Progenitor cell of endocrine pancreas (in vitro differentiated cells): ENCODE measurements around the gene PDZRN4. TPM values are rescaled to one million over a fixed set of nuclear protein-coding genes. Genes with fewer than 3 reads are reported as not detected.

ENCODE experiments used
- DNase-seq: peaks from one replicate; pipeline ENCODE4 v3.0.0; 2021; ENCODE audit warnings: low spot score; ENCODE audit not compliant: unreplicated experiment
- H3K27ac Mint-ChIP-seq: 2 replicates; pipeline ENCODE4 v1.8.0; 2021; ENCODE audit warnings: mild to moderate bottlenecking, moderate library complexity, mixed read lengths
- H3K27me3 Mint-ChIP-seq: 2 replicates; pipeline ENCODE4 v1.8.0; 2021; ENCODE audit warnings: mixed read lengths
- H3K36me3 Mint-ChIP-seq: 2 replicates; pipeline ENCODE4 v1.8.0; 2022; ENCODE audit warnings: mixed read lengths; ENCODE audit not compliant: insufficient read depth
- H3K4me1 Mint-ChIP-seq: 2 replicates; pipeline ENCODE4 v1.8.0; 2021; ENCODE audit warnings: low read depth, mixed read lengths
- H3K4me3 Mint-ChIP-seq: 2 replicates; pipeline ENCODE4 v1.8.0; 2021; ENCODE audit warnings: low read depth, mild to moderate bottlenecking, moderate library complexity, mixed read lengths
- H3K9me3 Mint-ChIP-seq: 2 replicates; pipeline ENCODE4 v1.8.0; 2021; ENCODE audit warnings: low read depth, mixed read lengths
- CTCF ChIP-seq: fragments of 200-600 bp; sonication (generic); IDR thresholded peaks from one replicate; pipeline ENCODE4 v1.5.0; 2021; ENCODE audit warnings: antibody characterized with exemption, mild to moderate bottlenecking; ENCODE audit not compliant: unreplicated experiment
- total RNA-seq: library from RNA; stranded (reverse); gene quantifications from 2 replicates; pipeline ENCODE4 v1.2.1, GENCODE V29; 2021

Gene PDZRN4
- total RNA-seq, 1 donor from 2014 or later = 0.12 TPM

- Mint-ChIP-seq H3K9me3 (no peaks in the 10 kb centered on the region), H3K27ac (no peak overlapping the region), H3K4me1 (no peaks in the 10 kb centered on the region), H3K36me3 (no peaks in the 10 kb centered on the region), H3K27me3 (no peaks in the 10 kb centered on the region), H3K4me3 (no peak overlapping the region)
- TF ChIP-seq CTCF = no peak
- DNase-seq = no peak
Observed at GRCh38 chr12:41515953-41516352, 327.8 kb downstream of the PDZRN4 start.

GRCh38 chr12:41520869-41521268 is 332.7 kb downstream of the PDZRN4 start:
- Mint-ChIP-seq H3K4me1 (peaks cover 2% of the 10 kb centered on the region), H3K4me3 (no peak overlapping the region), H3K27ac (no peak overlapping the region), H3K36me3 (no peaks in the 10 kb centered on the region), H3K27me3 (no peaks in the 10 kb centered on the region), H3K9me3 (no peaks in the 10 kb centered on the region)
- no peak for TF ChIP-seq CTCF
- DNase-seq = no peak

- no peak overlapping the region for H3K4me3 Mint-ChIP-seq
- H3K27ac Mint-ChIP-seq = no peak overlapping the region
- H3K27me3 Mint-ChIP-seq = no peaks in the 10 kb centered on the region
- no peak for TF ChIP-seq CTCF
- no peaks in the 10 kb centered on the region for H3K36me3 Mint-ChIP-seq
- peaks cover 2% of the 10 kb centered on the region for H3K4me1 Mint-ChIP-seq
- H3K9me3 Mint-ChIP-seq = no peaks in the 10 kb centered on the region
- DNase-seq = no peak
Observed at GRCh38 chr12:41521872-41522379, 333.8 kb downstream of the PDZRN4 start.

- H3K4me3 Mint-ChIP-seq = no peak overlapping the region
- H3K27me3 Mint-ChIP-seq = no peaks in the 10 kb centered on the region
- no peaks in the 10 kb centered on the region for H3K4me1 Mint-ChIP-seq
- no peaks in the 10 kb centered on the region for H3K36me3 Mint-ChIP-seq
- no peak overlapping the region for H3K27ac Mint-ChIP-seq
- no peak for TF ChIP-seq CTCF
- no peaks in the 10 kb centered on the region for H3K9me3 Mint-ChIP-seq
- DNase-seq = no peak
Observed at GRCh38 chr12:41527062-41527461, 338.9 kb downstream of the PDZRN4 start.

GRCh38 chr12:41527534-41528116 is 339.5 kb downstream of the PDZRN4 start:
- Mint-ChIP-seq H3K36me3 (no peaks in the 10 kb centered on the region), H3K27me3 (no peaks in the 10 kb centered on the region), H3K9me3 (no peaks in the 10 kb centered on the region), H3K27ac (no peak overlapping the region), H3K4me1 (no peaks in the 10 kb centered on the region), H3K4me3 (no peak overlapping the region)
- no peak for TF ChIP-seq CTCF
- DNase-seq = no peak
